Measurements from ENCODE around the gene DYSF. TPM values are rescaled to one million over a fixed set of nuclear protein-coding genes. Genes with fewer than 3 reads are reported as not detected.

DYSF gene
- total RNA-seq, 1 experiment from 2014 or later = 0.31 TPM

DNA sequence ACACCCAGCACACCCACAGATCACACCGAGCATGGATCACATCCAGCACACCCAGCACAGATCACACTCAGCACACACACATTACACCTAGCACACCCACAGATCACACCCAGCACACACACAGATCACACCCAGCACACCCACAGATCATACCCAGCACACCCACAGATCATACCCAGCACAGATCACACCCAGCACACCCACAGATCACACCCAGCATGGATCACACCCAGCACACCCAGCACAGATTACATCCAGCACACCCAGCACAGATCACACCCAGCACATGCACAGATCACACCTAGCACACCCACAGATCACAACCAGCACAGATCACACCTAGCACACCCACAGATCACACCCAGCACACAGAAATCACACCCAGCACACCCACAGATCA is 118.6 kb downstream of the DYSF start:
- ATAC-seq = no peak
- in situ Hi-C loops (cut with HindIII; ENCODE audit: low pct_unique_long_range_greater_than_20kb, low sequenced_read_pairs) = no loop called here
- DNase-seq (ENCODE audit: low read depth, low spot score) = no peak
- intact Hi-C loops (cut with micrococcal nuclease; ENCODE audit: unreplicated experiment) = no loop called here
- no peaks in the 10 kb centered on the region for H3K36me3 ChIP-seq (ENCODE audit: control insufficient read depth, insufficient read depth, low read length)
- H3K9me3 ChIP-seq (ENCODE audit: control insufficient read depth, insufficient read depth, low read depth, low read length) = no peaks in the 10 kb centered on the region
- TF ChIP-seq TCF7L2 (IDR thresholded peaks at IDR 0.05; ENCODE audit: low read depth, low read length) (no peak), SIN3A (IDR thresholded peaks at IDR 0.05; ENCODE audit: borderline replicate concordance, insufficient read depth, low read depth, low read length) (no peak), POLR2AphosphoS5 (IDR thresholded peaks at IDR 0.05; ENCODE audit: low read depth, low read length) (no peak)
- TF ChIP-seq, protein P1, sequence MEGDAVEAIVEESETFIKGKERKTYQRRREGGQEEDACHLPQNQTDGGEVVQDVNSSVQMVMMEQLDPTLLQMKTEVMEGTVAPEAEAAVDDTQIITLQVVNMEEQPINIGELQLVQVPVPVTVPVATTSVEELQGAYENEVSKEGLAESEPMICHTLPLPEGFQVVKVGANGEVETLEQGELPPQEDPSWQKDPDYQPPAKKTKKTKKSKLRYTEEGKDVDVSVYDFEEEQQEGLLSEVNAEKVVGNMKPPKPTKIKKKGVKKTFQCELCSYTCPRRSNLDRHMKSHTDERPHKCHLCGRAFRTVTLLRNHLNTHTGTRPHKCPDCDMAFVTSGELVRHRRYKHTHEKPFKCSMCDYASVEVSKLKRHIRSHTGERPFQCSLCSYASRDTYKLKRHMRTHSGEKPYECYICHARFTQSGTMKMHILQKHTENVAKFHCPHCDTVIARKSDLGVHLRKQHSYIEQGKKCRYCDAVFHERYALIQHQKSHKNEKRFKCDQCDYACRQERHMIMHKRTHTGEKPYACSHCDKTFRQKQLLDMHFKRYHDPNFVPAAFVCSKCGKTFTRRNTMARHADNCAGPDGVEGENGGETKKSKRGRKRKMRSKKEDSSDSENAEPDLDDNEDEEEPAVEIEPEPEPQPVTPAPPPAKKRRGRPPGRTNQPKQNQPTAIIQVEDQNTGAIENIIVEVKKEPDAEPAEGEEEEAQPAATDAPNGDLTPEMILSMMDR (IDR thresholded peaks at IDR 0.05) = no peak
- TF ChIP-seq, protein P2, sequence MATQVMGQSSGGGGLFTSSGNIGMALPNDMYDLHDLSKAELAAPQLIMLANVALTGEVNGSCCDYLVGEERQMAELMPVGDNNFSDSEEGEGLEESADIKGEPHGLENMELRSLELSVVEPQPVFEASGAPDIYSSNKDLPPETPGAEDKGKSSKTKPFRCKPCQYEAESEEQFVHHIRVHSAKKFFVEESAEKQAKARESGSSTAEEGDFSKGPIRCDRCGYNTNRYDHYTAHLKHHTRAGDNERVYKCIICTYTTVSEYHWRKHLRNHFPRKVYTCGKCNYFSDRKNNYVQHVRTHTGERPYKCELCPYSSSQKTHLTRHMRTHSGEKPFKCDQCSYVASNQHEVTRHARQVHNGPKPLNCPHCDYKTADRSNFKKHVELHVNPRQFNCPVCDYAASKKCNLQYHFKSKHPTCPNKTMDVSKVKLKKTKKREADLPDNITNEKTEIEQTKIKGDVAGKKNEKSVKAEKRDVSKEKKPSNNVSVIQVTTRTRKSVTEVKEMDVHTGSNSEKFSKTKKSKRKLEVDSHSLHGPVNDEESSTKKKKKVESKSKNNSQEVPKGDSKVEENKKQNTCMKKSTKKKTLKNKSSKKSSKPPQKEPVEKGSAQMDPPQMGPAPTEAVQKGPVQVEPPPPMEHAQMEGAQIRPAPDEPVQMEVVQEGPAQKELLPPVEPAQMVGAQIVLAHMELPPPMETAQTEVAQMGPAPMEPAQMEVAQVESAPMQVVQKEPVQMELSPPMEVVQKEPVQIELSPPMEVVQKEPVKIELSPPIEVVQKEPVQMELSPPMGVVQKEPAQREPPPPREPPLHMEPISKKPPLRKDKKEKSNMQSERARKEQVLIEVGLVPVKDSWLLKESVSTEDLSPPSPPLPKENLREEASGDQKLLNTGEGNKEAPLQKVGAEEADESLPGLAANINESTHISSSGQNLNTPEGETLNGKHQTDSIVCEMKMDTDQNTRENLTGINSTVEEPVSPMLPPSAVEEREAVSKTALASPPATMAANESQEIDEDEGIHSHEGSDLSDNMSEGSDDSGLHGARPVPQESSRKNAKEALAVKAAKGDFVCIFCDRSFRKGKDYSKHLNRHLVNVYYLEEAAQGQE (IDR thresholded peaks at IDR 0.05; ENCODE audit: insufficient read depth in 1 of 2, low read depth in 2 of 2, low read length in 1 of 2) = no peak
- no peak overlapping the region for H3K27ac ChIP-seq (ENCODE audit: low read length)
- H3K4me1 ChIP-seq (ENCODE audit: control insufficient read depth, insufficient read depth, low read length) = no peaks in the 10 kb centered on the region
- no peaks in the 10 kb centered on the region for H3K27me3 ChIP-seq (ENCODE audit: control insufficient read depth, insufficient read depth, low read length)
- no peak overlapping the region for H3K4me3 ChIP-seq (ENCODE audit: low read depth in 2 of 2, low read length in 2 of 2)
- no TSS peak for BruUV-seq (replicated peaks)
- POLR2A ChIA-PET = interaction anchor here (0.6 kb wide), 1 partner anchor 22 kb away, joined by 3 read pairs; no protein-coding TSS in a partner anchor
- CTCF ChIA-PET = no interaction called here

DNA sequence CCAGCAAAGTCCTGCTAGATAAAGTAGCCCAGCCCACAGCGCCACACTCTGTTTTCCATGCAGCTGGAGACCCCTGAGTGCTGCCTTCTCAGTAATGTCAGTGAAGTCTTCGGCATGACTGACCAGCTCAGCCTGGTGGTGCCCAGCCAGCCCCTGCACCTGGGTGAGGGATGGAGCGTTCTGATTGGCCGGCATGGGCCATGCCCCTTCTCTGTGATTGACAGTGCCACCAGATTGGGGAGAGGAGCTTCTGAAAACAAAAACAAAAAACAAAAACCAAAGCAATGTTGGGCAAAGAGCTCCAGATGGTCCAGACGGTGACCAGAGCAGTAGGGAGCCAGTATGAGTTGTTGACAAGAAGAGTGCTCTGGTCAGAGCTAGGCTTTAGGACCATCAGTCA is 122.6 kb downstream of the DYSF start:
- CTCF ChIA-PET = interaction anchor here (0.6 to 0.7 kb wide), 2 partner anchors 43 to 1167 kb away, joined by 3 to 5 read pairs; no protein-coding TSS in a partner anchor
- BruUV-seq (replicated peaks) = no TSS peak
- Histone ChIP-seq H3K4me3 (ENCODE audit: low read depth in 2 of 2, low read length in 2 of 2) (no peak overlapping the region), H3K9me3 (ENCODE audit: control insufficient read depth, insufficient read depth, low read depth, low read length) (no peaks in the 10 kb centered on the region), H3K27ac (ENCODE audit: low read length) (no peak overlapping the region), H3K27me3 (ENCODE audit: control insufficient read depth, insufficient read depth, low read length) (no peaks in the 10 kb centered on the region), H3K4me1 (ENCODE audit: control insufficient read depth, insufficient read depth, low read length) (no peaks in the 10 kb centered on the region), H3K36me3 (ENCODE audit: control insufficient read depth, insufficient read depth, low read length) (no peaks in the 10 kb centered on the region)
- intact Hi-C loops (cut with micrococcal nuclease; ENCODE audit: unreplicated experiment) = no loop called here
- TF ChIP-seq SIN3A (IDR thresholded peaks at IDR 0.05; ENCODE audit: borderline replicate concordance, insufficient read depth, low read depth, low read length) = no peak
- TF ChIP-seq, protein P2 (IDR thresholded peaks at IDR 0.05; ENCODE audit: insufficient read depth in 1 of 2, low read depth in 2 of 2, low read length in 1 of 2) = no peak
- no peak for TF ChIP-seq TCF7L2 (IDR thresholded peaks at IDR 0.05; ENCODE audit: low read depth, low read length)
- TF ChIP-seq POLR2AphosphoS5 (IDR thresholded peaks at IDR 0.05; ENCODE audit: low read depth, low read length) = no peak
- TF ChIP-seq, protein P1 (IDR thresholded peaks at IDR 0.05) = no peak
- POLR2A ChIA-PET = no interaction called here
- DNase-seq (ENCODE audit: low read depth, low spot score) (no peak), ATAC-seq (no peak)
- in situ Hi-C loops (cut with HindIII; ENCODE audit: low pct_unique_long_range_greater_than_20kb, low sequenced_read_pairs) = no loop called here
